Smooth muscle cell (in vitro differentiated cells): ENCODE measurements around the gene PARD3B. TPM values are rescaled to one million over a fixed set of nuclear protein-coding genes. Genes with fewer than 3 reads are reported as not detected.

Source experiments
- DNase-seq: peaks from one replicate; lab custom pipeline; 2025; ENCODE audit not compliant: unreplicated experiment; lab: John Stamatoyannopoulos, UW
- H2AFZ ChIP-seq: fragments of 200-600 bp; sonication (generic); 2 replicates; pipeline ENCODE4 v1.6.0; 2016; ENCODE audit warnings: antibody characterized with exemption, low read depth, mild to moderate bottlenecking
- H3F3A ChIP-seq: fragments of 200-600 bp; sonication (generic); 2 replicates; pipeline ENCODE4 v1.6.0; 2017; ENCODE audit warnings: antibody characterized with exemption, low read depth
- H3K27ac ChIP-seq: fragments of 200-600 bp; sonication (generic); 2 replicates; pipeline ENCODE4 v1.5.1; 2016; ENCODE audit warnings: low read depth, mild to moderate bottlenecking
- H3K27me3 ChIP-seq: fragments of 200-600 bp; sonication (generic); 2 replicates; pipeline ENCODE4 v1.6.1; 2016; ENCODE audit warnings: low read depth, mild to moderate bottlenecking
- H3K36me3 ChIP-seq: fragments of 200-600 bp; sonication (generic); 2 replicates; pipeline ENCODE4 v1.5.1; 2016; ENCODE audit warnings: low read depth
- H3K4me1 ChIP-seq: fragments of 200-600 bp; sonication (generic); 2 replicates; pipeline ENCODE4 v1.5.1; 2016; ENCODE audit warnings: low read depth
- H3K4me2 ChIP-seq: fragments of 200-600 bp; sonication (generic); 2 replicates; pipeline ENCODE4 v1.6.0; 2016; ENCODE audit warnings: mild to moderate bottlenecking
- H3K4me3 ChIP-seq: fragments of 200-600 bp; sonication (generic); 2 replicates; pipeline ENCODE4 v1.5.1; 2016; ENCODE audit warnings: mild to moderate bottlenecking
- H3K79me2 ChIP-seq: fragments of 200-600 bp; sonication (generic); 2 replicates; pipeline ENCODE4 v1.6.0; 2016; ENCODE audit warnings: low read depth, mild to moderate bottlenecking
- H3K9ac ChIP-seq: fragments of 200-600 bp; sonication (generic); 2 replicates; pipeline ENCODE4 v1.6.0; 2016; ENCODE audit warnings: low read depth
- H3K9me3 ChIP-seq: fragments of 200-600 bp; sonication (generic); replicated peaks from 2 replicates; pipeline ENCODE4 v1.5.1; 2016; ENCODE audit warnings: low read depth
- H4K20me1 ChIP-seq: fragments of 200-600 bp; sonication (generic); 2 replicates; pipeline ENCODE4 v1.6.0; 2016; ENCODE audit warnings: low read depth
- CTCF ChIP-seq: fragments of 200-600 bp; sonication (generic); IDR thresholded peaks from 2 replicates; pipeline ENCODE4 v1.5.1; 2017; ENCODE audit warnings: borderline replicate concordance, mild to moderate bottlenecking, antibody characterized with exemption; ENCODE audit not compliant: insufficient read depth, poor library complexity, severe bottlenecking
- WGBS: methylation state at CpG from one replicate; pipeline ENCODE4 v1.1.7; 2016; ENCODE audit warnings: low lambda C conversion rate; 5-methylcytosine and 5-hydroxymethylcytosine counted together
- polyA plus RNA-seq: library from polyadenylated mRNA; unstranded; fragments of >200 nt; fragmentation: Nextera tagmentation; extraction: Ambion mirVana; gene quantifications from 2 replicates; pipeline ENCODE4 v1.2.1, GENCODE V29; 2016
- total RNA-seq: library from RNA; depleted of rRNA; stranded (reverse); fragments of >200 nt; gene quantifications from 2 replicates; pipeline ENCODE4 v1.2.3, GENCODE V29; 2014

The PARD3B gene
- total and polyA plus RNA-seq, 2 experiments from 2014 or later, result 3.3 to 12.2 TPM

- no peaks in the 10 kb centered on the region for H3K36me3 ChIP-seq
- H3K4me1 ChIP-seq, result no peaks in the 10 kb centered on the region
- TF ChIP-seq CTCF, result no peak
- H3K27ac ChIP-seq, result no peak overlapping the region
- no peaks in the 10 kb centered on the region for H3K9me3 ChIP-seq
- no peaks in the 10 kb centered on the region for H3K27me3 ChIP-seq
- H2AFZ ChIP-seq, result no peak overlapping the region
- no peak overlapping the region for H3K9ac ChIP-seq
- no peaks in the 10 kb centered on the region for H4K20me1 ChIP-seq
- 69% methylated on average over 3 of the region's 3 CpGs for WGBS
- no peak overlapping the region for H3K4me3 ChIP-seq
- DNase-seq, result no peak
- H3F3A ChIP-seq, result no peaks in the 10 kb centered on the region
- H3K79me2 ChIP-seq, result no peaks in the 10 kb centered on the region
- no peak overlapping the region for H3K4me2 ChIP-seq
These were observed 546.1 kb downstream of the PARD3B start for GRCh38 chr2:205091411-205091810.

- H3K4me3 ChIP-seq, result no peak overlapping the region
- 95% methylated on average over 3 of the region's 3 CpGs for WGBS
These were observed 548.8 kb downstream of the PARD3B start for GRCh38 chr2:205094031-205094430.

GRCh38 chr2:205103699-205104098 is 558.4 kb downstream of the PARD3B start:
- H3K9ac ChIP-seq, result no peak overlapping the region
- no peak overlapping the region for H3K27ac ChIP-seq
- H3K4me3 ChIP-seq, result no peak overlapping the region
- H4K20me1 ChIP-seq, result no peaks in the 10 kb centered on the region
- DNase-seq, result no peak
- H3K36me3 ChIP-seq, result no peaks in the 10 kb centered on the region
- H3K4me2 ChIP-seq, result no peak overlapping the region
- WGBS, result 94% methylated on average over 2 of the region's 2 CpGs
- H3K27me3 ChIP-seq, result no peaks in the 10 kb centered on the region
- H3K9me3 ChIP-seq, result no peaks in the 10 kb centered on the region
- no peaks in the 10 kb centered on the region for H3K4me1 ChIP-seq
- TF ChIP-seq CTCF, result no peak
- H2AFZ ChIP-seq, result no peak overlapping the region
- H3F3A ChIP-seq, result no peaks in the 10 kb centered on the region
- no peaks in the 10 kb centered on the region for H3K79me2 ChIP-seq

More at GRCh38 chr2:205094031-205094430, 548.8 kb downstream of the PARD3B start:
- Histone ChIP-seq H2AFZ (no peak overlapping the region), H3K27me3 (no peaks in the 10 kb centered on the region), H3K9me3 (no peaks in the 10 kb centered on the region), H3K4me1 (no peaks in the 10 kb centered on the region), H3K9ac (no peak overlapping the region), H4K20me1 (no peaks in the 10 kb centered on the region), H3K27ac (no peak overlapping the region), H3K79me2 (no peaks in the 10 kb centered on the region), H3K36me3 (no peaks in the 10 kb centered on the region), H3K4me2 (no peak overlapping the region), H3F3A (no peaks in the 10 kb centered on the region)
- no peak for DNase-seq
- no peak for TF ChIP-seq CTCF

GRCh38 chr2:205107810-205108209 is 562.5 kb downstream of the PARD3B start:
- Histone ChIP-seq H3K4me1 (no peaks in the 10 kb centered on the region), H3K79me2 (no peaks in the 10 kb centered on the region), H2AFZ (no peak overlapping the region), H4K20me1 (no peaks in the 10 kb centered on the region), H3K9ac (no peak overlapping the region), H3K36me3 (no peaks in the 10 kb centered on the region), H3K4me2 (no peak overlapping the region), H3K27me3 (no peaks in the 10 kb centered on the region), H3K9me3 (no peaks in the 10 kb centered on the region), H3F3A (no peaks in the 10 kb centered on the region), H3K27ac (no peak overlapping the region), H3K4me3 (no peak overlapping the region)
- no peak for TF ChIP-seq CTCF
- no peak for DNase-seq
- WGBS, result 48% methylated on average over 2 of the region's 2 CpGs
